Measurements from ENCODE around the gene PLXNB3.

- TF ChIP-seq, protein P1, sequence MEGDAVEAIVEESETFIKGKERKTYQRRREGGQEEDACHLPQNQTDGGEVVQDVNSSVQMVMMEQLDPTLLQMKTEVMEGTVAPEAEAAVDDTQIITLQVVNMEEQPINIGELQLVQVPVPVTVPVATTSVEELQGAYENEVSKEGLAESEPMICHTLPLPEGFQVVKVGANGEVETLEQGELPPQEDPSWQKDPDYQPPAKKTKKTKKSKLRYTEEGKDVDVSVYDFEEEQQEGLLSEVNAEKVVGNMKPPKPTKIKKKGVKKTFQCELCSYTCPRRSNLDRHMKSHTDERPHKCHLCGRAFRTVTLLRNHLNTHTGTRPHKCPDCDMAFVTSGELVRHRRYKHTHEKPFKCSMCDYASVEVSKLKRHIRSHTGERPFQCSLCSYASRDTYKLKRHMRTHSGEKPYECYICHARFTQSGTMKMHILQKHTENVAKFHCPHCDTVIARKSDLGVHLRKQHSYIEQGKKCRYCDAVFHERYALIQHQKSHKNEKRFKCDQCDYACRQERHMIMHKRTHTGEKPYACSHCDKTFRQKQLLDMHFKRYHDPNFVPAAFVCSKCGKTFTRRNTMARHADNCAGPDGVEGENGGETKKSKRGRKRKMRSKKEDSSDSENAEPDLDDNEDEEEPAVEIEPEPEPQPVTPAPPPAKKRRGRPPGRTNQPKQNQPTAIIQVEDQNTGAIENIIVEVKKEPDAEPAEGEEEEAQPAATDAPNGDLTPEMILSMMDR (IDR thresholded peaks at IDR 0.05) = no peak
- no peak for TF ChIP-seq EZH2 (IDR thresholded peaks at IDR 0.05; ENCODE audit: borderline replicate concordance, insufficient read depth, low read depth, low read length, poor library complexity, severe bottlenecking)
These were observed 24.1 kb upstream of the PLXNB3 start for GRCh38 chrX:153739754-153740486.

All from B cell (primary cell).